Hematopoietic multipotent progenitor cell treated with erythropoietin and hydrocortisone succinate and interleukin-3 and kit ligand, for 8 days (in vitro differentiated cells): ENCODE data around the gene ZNF132.
"Not testable (repeated sequence)": the region's sequence is repeated elsewhere in the genome, so short reads cannot be mapped to it uniquely, and the experiment has no call there.

Experiments used
- DNase-seq: peaks from one replicate; pipeline ENCODE4 v3.0.0-alpha.2; 2015

The ZNF132 gene

DNA sequence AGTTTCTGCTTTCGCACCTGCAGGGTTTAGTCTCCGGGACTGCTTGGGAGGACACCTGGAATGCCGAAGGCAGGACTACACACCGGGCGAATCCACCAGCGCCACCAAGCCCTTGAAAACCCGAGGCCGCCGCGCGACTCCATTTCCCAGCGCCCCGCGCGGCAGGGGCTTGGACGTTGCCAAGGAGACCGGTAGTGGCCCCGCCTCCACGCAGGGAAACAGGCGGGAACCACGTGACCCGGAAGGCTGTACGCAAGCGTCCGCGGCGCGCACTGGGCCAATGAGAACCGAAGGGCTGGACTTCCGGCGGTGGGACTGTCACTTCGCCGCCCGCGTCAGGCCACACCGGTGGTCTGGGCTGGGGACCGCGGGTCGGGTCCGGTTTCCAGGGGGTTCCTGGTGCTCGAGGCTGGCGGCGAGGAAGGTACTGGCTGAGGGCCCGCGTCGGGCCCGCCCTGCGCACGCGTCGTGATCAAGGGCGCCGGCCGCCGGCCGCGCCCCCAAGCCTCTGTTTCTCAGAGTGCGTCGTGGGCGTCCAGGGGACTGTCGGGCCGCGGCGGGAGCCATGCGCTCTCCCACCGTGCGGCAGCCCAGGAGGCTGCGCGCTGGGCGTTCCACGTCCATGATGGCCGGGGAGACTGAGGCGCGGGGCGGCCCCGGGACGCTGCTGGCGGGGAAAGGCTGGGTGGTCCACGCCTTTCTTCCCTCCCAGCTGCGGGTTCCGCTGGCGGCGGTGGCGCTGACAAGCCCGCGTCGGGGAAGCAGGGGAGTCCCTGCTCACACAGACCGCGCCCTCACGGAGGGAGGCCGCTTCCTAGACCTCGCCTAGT lies 27.0 kb upstream of the ZNF132 start, which contains the start of gene ZNF324:
Gene ZNF324 (plus strand): TSS at position 321 of the 830 bp plus-strand sequence. CDS start 2,106 bp downstream, outside the sequence.
- DNase-seq: peak; percentile 97

GRCh38 chr19:58466089-58466759 lies 26.3 kb upstream of the ZNF132 start:
- DNase-seq: peak; percentile 22

DNA sequence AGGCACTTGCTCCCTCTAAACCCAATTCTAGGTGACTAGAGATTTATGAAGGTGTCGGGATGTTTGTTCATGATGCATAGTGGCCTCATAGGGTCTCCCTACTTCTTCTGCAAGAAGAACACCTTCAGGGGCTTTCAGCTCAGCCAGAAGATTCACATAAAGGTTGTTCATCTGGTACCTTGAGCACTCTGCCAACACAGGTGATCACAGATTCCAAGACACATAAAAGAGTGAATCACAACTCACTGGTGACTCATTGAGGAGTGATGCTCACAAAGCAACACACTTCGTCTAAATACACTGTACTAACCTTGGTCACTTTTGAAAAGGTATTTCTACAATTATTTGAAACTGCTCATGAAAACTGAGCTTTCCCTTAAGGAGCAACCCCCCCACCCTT lies 20.1 kb upstream of the ZNF132 start:
- DNase-seq: no peak

GRCh38 chr19:58456111-58456510 lies 16.2 kb upstream of the ZNF132 start:
- DNase-seq: no peak

DNA sequence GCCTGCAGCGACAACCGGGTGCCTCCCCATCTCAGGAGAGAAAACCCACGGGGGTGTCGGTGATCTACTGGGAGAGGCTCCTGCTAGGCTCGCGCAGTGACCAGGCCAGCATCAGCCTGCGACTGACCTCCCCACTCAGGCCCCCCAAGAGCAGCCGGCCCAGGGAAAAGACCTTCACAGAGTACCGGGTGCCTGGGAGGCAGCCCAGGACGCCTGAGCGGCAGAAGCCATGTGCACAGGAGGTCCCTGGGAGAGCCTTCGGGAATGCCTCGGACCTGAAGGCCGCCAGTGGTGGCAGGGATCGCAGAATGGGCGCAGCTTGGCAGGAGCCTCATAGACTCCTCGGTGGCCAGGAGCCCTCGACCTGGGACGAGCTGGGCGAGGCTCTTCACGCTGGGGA lies 15.4 kb upstream of the ZNF132 start:
- DNase-seq: no peak

DNA sequence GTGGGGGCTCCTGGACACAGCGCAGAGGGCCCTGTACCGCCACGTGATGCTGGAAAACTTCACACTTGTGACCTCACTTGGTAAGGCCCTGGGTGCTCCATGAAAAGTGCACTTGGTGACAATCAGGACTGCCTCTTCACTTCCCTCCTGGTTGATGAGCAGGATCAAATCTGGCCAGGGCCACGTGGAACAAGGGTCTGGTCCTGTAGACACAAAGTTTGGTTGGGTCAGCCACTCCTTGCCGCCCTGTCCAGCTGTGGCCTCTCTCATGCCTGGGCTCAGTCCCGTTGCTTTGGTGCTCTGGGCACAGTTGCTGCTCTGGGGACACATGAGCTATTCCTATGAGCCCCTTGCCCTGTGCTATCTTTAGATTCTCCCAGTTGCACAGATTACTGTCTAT lies 13.8 kb upstream of the ZNF132 start:
- DNase-seq: no peak

DNA sequence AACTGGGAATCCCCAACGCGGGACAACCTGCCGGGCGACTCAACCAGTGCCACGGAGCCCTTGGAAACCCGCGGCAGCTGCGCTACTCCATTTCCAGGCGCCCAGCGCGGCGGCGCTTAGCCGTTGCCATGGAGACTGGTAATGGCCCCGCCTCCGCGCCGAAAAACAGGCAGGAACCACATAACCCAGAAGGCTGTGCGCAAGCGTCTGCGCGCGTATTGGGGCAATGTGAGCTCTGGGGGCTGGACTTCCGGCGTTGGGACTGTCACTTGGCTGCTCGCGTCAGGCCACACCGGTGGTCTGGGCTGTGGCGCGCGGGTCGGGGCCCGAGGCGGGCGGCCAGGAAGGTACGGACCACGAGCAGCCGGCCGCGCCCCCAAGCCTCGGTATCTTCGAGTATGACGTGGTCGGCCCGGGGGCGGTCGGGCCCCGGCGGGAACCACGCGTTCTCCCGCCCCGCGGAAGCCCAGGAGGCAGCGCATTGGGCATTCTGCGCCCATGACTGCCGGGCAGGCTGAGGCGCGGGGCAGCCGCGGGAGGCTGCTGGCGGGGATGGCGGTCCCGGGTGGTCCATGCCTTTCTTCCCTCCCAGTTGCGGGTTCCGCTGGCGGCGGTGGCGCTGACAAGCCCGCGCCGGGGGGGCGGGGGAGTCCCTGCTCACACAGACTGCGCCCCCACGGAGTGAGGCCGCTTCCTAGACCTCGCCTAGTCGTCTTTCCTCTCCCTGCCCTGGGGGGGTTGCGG lies 11.6 kb upstream of the ZNF132 start, which contains the start of gene ZNF324B:
Gene ZNF324B (plus strand): TSS at position 265 of the 744 bp plus-strand sequence. CDS start 2,080 bp downstream, outside the sequence.
- peak; percentile 98 for DNase-seq

DNA sequence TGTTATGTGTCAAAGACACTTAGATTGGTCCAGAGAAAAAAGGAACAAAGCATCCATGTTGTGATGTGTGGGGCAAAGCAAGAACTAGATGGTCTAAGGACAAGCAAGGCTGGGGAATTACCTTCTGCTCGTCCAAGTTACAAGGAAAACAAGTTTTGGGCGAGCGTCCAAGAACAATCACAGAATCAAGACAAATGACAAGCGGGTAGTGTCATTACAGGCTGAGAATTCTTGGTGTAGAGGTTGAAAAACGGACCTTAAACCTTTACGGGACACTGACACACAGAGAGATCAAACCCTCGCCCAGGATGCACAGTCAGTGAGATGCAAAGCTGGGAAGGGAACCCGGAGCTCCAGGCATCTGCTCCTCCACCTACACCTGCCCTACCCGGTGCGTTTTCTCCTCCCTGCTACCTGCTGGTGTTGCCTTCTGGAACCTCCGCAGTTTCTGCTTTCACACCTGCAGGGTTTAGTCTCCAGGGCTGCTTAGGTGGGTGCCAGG lies 11.0 kb upstream of the ZNF132 start:
- no peak for DNase-seq

DNA sequence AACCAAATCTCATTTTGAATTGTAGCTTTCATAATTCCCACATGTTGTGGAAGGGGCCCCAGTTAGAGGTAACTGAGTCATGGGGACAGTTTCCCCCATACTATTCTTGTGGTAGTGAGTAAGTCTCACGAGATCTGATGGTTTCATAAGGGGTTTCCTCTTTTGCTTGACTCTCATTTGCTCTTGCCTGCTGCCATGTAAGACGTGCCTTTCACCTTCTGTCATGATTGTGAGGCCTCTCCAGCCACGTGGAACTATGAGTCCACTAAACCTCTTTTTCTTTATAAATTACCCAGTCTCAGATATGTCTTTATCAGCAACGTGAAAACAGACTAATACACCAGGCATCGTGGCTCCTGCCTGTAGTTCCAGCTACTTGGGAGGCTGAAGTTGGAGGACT lies 10.0 kb upstream of the ZNF132 start:
- not testable (repeated sequence) for DNase-seq

DNA sequence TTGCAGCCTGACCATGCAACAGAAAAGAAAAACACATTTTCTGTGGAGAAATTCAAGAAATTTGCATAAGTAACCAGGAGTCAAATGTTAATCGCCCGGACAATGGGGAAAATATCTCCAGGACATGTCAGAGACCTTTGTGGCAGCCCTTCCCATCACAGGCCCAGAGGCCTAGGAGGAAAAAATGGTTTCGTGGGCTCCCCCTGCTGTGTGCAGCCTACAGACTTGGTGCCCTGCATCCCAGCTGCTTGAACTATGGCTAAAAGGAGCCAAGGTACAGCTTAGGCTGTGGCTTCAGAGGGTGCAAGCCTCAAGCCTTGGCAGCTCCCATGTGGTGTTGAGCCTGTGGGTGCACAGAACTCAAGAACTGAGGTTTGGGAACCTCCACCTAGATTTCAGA lies 8.9 kb upstream of the ZNF132 start:
- DNase-seq: not testable (repeated sequence)

GRCh38 chr19:58442986-58443385 lies 3.0 kb upstream of the ZNF132 start:
- DNase-seq: not testable (repeated sequence)

DNA sequence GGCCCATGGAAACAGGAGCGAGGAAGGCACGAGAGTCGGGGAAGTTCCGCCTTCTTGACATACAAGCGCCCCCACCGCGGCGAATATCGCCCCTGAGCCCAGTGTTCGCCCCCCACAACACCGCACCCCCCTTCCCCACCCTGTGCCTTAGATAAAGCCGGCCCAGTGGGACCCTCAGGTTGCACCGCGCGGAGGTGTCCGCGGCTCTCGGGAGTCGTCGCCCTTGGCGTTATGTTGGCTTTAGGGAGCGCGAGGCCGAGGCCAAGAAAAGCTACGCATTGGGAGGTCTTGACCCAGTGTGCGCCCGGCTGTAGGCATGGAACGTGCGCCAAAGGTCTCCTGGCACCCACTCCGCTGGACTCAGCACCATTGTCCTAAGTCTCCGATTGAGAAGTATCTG lies 603 bp upstream of the ZNF132 start:
- no peak for DNase-seq

DNA sequence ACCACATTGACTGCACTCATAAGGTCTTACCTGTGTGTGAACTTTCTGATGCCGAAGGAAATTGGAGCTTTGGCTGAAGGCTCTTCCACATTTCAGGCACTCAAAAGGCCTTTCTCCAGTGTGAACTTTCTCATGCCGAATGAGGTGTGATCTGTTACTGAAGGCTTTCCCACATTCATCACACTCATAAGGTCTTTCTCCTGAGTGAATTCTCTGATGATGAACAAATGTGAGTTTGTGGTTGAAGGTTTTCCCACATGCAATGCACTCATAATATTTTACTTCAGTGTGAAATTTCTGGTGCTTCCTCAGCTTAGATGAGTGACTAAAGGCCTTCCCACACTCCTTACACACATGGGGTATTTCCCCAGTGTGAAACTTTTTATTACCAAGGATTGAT lies 5.7 kb downstream of the ZNF132 start:
- DNase-seq: no peak

DNA sequence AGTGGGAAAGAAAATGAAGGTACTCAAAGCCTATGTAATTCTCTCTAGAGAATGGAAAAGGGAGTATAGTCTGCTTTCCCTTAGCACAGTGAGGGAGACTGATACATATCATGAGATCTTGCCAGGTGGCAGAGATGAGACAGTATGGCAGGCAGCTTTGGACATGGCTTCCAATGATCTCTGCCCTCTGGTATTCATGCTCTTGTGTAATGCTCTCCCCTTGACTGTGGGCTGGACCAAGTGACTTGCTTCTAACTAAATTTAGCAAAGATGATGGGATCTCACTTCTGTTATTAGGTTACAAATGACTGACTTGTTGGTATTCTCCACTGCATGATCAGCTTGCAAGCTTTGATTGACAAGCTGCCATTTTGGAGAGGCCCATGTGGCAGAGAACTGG lies 10.2 kb downstream of the ZNF132 start:
- DNase-seq: no peak

- no peak for DNase-seq
These were observed 11.3 kb downstream of the ZNF132 start for GRCh38 chr19:58428617-58429016.

GRCh38 chr19:58417071-58417470 lies 22.9 kb downstream of the ZNF132 start:
- no peak for DNase-seq

DNA sequence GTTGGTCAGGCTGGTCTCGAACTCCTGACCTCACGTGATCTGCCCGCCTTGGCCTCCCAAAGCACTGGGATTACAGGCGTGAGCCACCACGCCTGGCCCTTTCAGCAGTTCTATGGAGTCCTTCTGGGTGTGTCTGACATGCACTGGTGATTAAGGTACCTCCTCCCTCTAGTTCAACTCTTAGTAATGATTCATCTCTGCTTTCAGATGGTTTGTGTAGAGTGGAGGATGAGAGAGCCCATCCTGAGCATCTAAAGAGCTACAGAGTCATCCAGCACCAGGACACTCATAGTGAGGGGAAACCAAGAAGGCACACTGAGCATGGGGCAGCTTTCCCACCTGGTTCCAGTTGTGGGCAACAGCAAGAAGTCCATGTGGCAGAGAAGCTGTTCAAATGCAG lies 23.3 kb downstream of the ZNF132 start:
- DNase-seq: no peak

DNA sequence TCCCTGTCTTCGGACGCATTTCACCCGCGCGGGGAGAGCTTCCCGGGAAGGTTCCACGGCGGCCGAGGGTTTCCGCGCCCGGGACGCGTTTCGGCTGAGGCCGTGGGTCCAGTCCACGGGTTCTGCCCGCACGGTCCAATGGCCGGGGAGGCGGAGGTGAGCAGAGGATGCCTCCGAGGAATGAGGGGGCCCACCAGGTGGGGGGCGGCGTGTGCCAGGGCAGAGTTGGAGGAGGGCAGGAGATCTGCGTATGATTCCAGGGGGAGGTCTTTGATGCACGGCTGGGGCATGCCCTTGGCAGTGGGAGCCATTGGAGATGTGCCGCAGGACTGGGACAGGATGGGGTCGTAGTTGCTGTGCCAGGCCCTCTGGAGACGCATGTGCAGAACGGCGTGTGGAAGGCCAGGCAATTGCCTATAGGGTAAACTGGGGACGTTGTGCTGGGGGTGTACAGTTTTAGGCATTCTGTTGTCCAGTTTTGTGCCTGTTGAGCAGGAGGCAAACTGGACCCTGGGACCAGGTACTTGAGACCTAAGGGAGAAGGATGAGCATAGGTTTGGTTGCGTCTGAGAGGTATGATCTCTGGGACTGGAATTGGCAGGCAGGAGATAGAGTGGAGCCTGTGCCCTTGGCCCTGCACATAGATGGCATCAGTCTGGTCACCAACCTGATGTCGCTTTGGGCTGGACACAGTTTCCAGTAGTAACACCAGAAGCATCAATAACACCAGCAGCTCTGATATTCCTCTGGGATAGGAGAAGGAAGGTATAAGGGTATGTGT lies 30.8 kb downstream of the ZNF132 start:
- DNase-seq: peak; percentile 63

DNA sequence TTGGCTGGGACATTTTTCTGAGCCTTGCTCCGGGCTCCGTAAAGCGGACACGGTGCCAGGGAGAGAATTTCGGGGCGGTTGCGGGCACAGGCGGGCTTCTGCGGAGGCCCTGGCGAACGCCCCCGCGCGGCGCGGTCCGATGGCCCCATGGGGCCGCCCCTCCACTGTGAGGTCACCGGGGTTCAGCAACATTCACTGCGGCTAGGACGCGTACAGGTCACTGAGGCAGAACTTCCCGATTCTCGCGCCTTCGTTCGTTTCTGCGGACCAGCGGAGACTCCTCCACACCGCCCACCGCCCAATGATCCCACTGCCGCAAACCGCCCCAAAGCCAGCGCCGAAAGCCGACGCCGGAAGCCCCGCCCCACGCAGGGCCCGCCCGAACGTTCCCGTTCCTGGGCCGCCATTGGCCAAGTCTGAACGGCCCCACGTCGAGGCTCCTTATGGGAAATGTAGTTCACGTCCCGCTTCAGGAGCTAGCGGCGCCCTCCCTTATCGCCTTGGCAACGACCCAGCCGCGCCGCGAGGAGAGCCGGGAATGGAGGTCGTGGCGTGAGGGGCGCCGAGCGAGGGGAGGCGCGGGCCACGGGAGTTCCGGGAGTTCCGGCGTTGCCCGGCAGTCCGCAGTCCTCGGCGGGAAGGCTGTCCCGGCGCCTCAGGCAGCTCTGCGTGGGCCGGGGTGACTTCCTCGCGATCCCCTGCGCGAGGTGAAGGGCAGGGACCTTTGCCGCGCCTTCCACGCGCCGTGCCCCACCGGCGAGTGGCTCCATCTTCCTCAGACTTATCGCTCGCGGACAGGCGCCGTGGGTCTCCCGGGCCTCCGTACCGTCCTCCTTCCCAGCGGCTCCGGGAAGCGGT lies 31.6 kb downstream of the ZNF132 start, which contains the start of gene ZNF584:
Gene ZNF584 (plus strand): TSS at position 498 of the 858 bp plus-strand sequence. CDS start 499 bp downstream, outside the sequence.
- DNase-seq: peak; percentile 97

DNA sequence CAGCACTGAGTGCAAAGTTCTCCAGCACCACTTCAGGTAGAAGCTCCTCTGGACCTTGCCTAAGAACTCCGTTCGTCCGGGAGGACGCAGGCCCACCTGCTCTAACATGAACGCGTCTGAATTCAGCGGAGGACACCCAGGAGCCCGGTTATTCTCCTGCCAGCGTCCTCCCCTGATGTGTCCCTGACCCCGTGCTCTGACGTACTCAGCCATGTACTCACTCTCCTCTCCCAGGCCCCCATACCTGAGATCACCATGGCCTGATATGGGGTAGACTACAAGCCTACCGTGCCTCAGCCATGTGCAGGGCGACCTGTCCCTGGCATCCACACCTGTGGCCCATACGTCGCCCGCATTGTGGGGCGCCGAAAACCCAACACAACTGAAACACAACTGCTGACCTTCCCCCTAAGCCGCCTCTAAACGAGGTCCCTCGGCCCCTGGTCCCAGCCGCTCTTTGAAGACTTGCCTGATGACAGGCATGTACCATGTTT lies 32.2 kb downstream of the ZNF132 start:
- DNase-seq: peak; percentile 43
